Fibroblast of gingiva (primary cell): ENCODE measurements around the gene SOBP.
A peak's percentile ranks its signal among the peaks of the same experiment; 100 is the strongest.

ENCODE experiments used
- DNase-seq: peaks from one replicate; pipeline ENCODE4 v3.0.0-alpha.2; 2011; ENCODE audit warnings: low read depth

Gene SOBP

GRCh38 chr6:107661291-107661690 is 171.4 kb downstream of the SOBP start:
- no peak for DNase-seq

GRCh38 chr6:107662333-107662732 is 172.4 kb downstream of the SOBP start:
- DNase-seq, result no peak

- DNase-seq, result no peak
Measured at GRCh38 chr6:107663308-107663707, 173.4 kb downstream of the SOBP start.

- peak; percentile 20 for DNase-seq
Measured at GRCh38 chr6:107665382-107665781, 175.5 kb downstream of the SOBP start.

GRCh38 chr6:107666084-107666980 is 176.4 kb downstream of the SOBP start:
- peak; percentile 48 for DNase-seq

- DNase-seq, result no peak
Measured at GRCh38 chr6:107666981-107667601, 177.2 kb downstream of the SOBP start.

GRCh38 chr6:107667790-107668189 is 177.9 kb downstream of the SOBP start:
- DNase-seq, result no peak

GRCh38 chr6:107668743-107669474 is 179.0 kb downstream of the SOBP start:
- no peak for DNase-seq

- no peak for DNase-seq
Measured at GRCh38 chr6:107670792-107671199, 180.9 kb downstream of the SOBP start.

- DNase-seq, result no peak
Measured at GRCh38 chr6:107673076-107673494, 183.2 kb downstream of the SOBP start.

GRCh38 chr6:107674995-107675738 is 185.2 kb downstream of the SOBP start:
- DNase-seq, result peak; percentile 77

GRCh38 chr6:107676042-107676441 is 186.1 kb downstream of the SOBP start:
- DNase-seq, result no peak

- DNase-seq, result no peak
Measured at GRCh38 chr6:107677399-107677798, 187.5 kb downstream of the SOBP start.

GRCh38 chr6:107679457-107679856 is 189.5 kb downstream of the SOBP start:
- peak; percentile 15 for DNase-seq

GRCh38 chr6:107682721-107683120 is 192.8 kb downstream of the SOBP start:
- DNase-seq, result no peak

GRCh38 chr6:107683183-107683582 is 193.3 kb downstream of the SOBP start:
- no peak for DNase-seq

GRCh38 chr6:107684996-107685395 is 195.1 kb downstream of the SOBP start:
- no peak for DNase-seq

- no peak for DNase-seq
Measured at GRCh38 chr6:107689190-107689589, 199.3 kb downstream of the SOBP start.

GRCh38 chr6:107689951-107690642 is 200.2 kb downstream of the SOBP start:
- no peak for DNase-seq

GRCh38 chr6:107690643-107691061 is 200.7 kb downstream of the SOBP start:
- peak; percentile 63 for DNase-seq

GRCh38 chr6:107691062-107691751 is 201.3 kb downstream of the SOBP start:
- DNase-seq, result peak; percentile 89
